GM18519 (cell line): ENCODE data around the gene NBL1.

Source experiments
- ATAC-seq: cut with Tn5 transposase; IDR thresholded peaks from one replicate; pipeline ENCODE4 v1.9.1; 2021; ENCODE audit warnings: mild to moderate bottlenecking, moderate library complexity; ENCODE audit not compliant: unreplicated experiment, low FRiP score

The NBL1 gene

GRCh38 chr1:19689856-19690255 is 45.7 kb downstream of the NBL1 start:
- ATAC-seq: no peak

- no peak for ATAC-seq
Observed at GRCh38 chr1:19690342-19690741, 46.2 kb downstream of the NBL1 start.

- ATAC-seq: no peak
Observed at GRCh38 chr1:19694298-19694697, 50.2 kb downstream of the NBL1 start.

- no peak for ATAC-seq
Observed at GRCh38 chr1:19695772-19696171, 51.7 kb downstream of the NBL1 start.

- ATAC-seq: no peak
Observed at GRCh38 chr1:19696820-19697219, 52.7 kb downstream of the NBL1 start.

GRCh38 chr1:19698181-19698580 is 54.1 kb downstream of the NBL1 start:
- no peak for ATAC-seq

GRCh38 chr1:19700079-19700777 is 56.1 kb downstream of the NBL1 start:
- no peak for ATAC-seq

- no peak for ATAC-seq
Observed at GRCh38 chr1:19703280-19703679, 59.2 kb downstream of the NBL1 start.

GRCh38 chr1:19704247-19705113 is 60.4 kb downstream of the NBL1 start:
- no peak for ATAC-seq

GRCh38 chr1:19705464-19705863 is 61.4 kb downstream of the NBL1 start:
- ATAC-seq: no peak

GRCh38 chr1:19706136-19706535 is 62.0 kb downstream of the NBL1 start:
- no peak for ATAC-seq
